GM03348 (cell line): ENCODE results near the gene CCL23.

Experiments used
- DNase-seq: peaks from one replicate; pipeline ENCODE4 v3.0.0; 2012; ENCODE audit warnings: low spot score

Gene CCL23

GRCh38 chr17:35969558-35970380, 48.0 kb downstream of the CCL23 start:
- peak; percentile 81 for DNase-seq

- no peak for DNase-seq
Observed at GRCh38 chr17:35968520-35969054, 49.2 kb downstream of the CCL23 start.

- DNase-seq: no peak
Observed at GRCh38 chr17:35965272-35965671, 52.5 kb downstream of the CCL23 start.

DNA sequence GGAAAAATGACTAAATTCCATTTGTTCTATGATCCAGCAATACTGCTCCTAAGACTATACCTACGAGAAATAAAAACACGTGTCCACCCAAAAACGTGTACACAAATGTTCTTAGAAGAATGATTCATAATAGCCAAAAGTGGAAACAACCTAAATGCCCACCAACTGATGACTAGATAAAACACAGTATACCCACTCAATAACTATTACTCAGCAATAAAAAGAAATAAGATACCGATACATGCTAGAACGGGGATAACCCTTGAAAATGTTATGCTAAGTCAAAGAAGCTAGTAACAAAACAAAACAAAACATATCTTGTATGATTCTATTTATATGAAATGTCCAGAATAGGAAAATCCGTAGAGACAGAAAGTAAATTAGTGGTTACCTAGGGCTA, 54.1 kb downstream of the CCL23 start:
- no peak for DNase-seq
